ENCODE results near the gene RPP14. TPM values are rescaled to one million over a fixed set of nuclear protein-coding genes. Genes with fewer than 3 reads are reported as not detected.

Gene RPP14
- total RNA-seq, 6 experiments from 2014 or later = 14.5 to 19.9 (median 16.0) TPM

DNA sequence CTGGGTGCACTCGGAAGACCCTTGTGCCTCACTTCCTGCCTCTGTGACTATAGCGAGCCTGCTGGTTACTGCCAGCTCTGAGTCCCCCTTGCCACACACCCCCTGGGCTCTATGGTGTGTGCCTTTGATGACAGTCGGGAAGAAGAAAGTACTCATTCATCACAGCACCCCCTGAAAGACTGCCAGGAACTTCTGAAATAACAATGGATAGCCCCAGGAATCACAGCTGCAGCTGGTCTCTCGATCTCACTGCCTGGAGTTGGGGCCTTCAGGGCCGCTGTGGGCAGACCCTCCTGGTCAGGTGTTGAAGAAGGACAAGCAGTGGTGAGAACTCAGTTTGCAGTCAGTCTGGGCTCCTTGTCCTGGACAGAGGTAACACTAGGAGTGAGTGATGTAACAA is 9.8 kb upstream of the RPP14 start:
- H3K27me3 Mint-ChIP-seq (ENCODE audit: insufficient read depth) = peaks cover 8% of the 10 kb centered on the region; the same call in 1 of the 2 replicates
- no peaks in the 10 kb centered on the region for H3K36me3 Mint-ChIP-seq (ENCODE audit: low read depth)
- DNase-seq = no peak
- TF ChIP-seq, protein P1, sequence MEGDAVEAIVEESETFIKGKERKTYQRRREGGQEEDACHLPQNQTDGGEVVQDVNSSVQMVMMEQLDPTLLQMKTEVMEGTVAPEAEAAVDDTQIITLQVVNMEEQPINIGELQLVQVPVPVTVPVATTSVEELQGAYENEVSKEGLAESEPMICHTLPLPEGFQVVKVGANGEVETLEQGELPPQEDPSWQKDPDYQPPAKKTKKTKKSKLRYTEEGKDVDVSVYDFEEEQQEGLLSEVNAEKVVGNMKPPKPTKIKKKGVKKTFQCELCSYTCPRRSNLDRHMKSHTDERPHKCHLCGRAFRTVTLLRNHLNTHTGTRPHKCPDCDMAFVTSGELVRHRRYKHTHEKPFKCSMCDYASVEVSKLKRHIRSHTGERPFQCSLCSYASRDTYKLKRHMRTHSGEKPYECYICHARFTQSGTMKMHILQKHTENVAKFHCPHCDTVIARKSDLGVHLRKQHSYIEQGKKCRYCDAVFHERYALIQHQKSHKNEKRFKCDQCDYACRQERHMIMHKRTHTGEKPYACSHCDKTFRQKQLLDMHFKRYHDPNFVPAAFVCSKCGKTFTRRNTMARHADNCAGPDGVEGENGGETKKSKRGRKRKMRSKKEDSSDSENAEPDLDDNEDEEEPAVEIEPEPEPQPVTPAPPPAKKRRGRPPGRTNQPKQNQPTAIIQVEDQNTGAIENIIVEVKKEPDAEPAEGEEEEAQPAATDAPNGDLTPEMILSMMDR (IDR thresholded peaks at IDR 0.05) = no peak
- no peaks in the 10 kb centered on the region for H3K9me3 Mint-ChIP-seq
- H3K4me3 Mint-ChIP-seq = no peak overlapping the region
- no peak overlapping the region for H3K27ac Mint-ChIP-seq
- no peaks in the 10 kb centered on the region for H3K4me1 Mint-ChIP-seq (ENCODE audit: low read depth)

GRCh38 chr3:58296843-58297242 is 9.2 kb upstream of the RPP14 start:
- no peaks in the 10 kb centered on the region for H3K36me3 Mint-ChIP-seq (ENCODE audit: low read depth)
- DNase-seq = no peak
- H3K27ac Mint-ChIP-seq = no peak overlapping the region
- no peaks in the 10 kb centered on the region for H3K4me1 Mint-ChIP-seq (ENCODE audit: low read depth)
- peaks cover 8% of the 10 kb centered on the region; the same call in 1 of the 2 replicates for H3K27me3 Mint-ChIP-seq (ENCODE audit: insufficient read depth)
- TF ChIP-seq, protein P1 (IDR thresholded peaks at IDR 0.05) = no peak
- H3K4me3 Mint-ChIP-seq = no peak overlapping the region
- no peaks in the 10 kb centered on the region for H3K9me3 Mint-ChIP-seq

- TF ChIP-seq, protein P1 (IDR thresholded peaks at IDR 0.05) = no peak
- H3K9me3 Mint-ChIP-seq = no peaks in the 10 kb centered on the region
- H3K4me1 Mint-ChIP-seq (ENCODE audit: low read depth) = no peaks in the 10 kb centered on the region
Observed at GRCh38 chr3:58298190-58298589, 7.9 kb upstream of the RPP14 start.

DNA sequence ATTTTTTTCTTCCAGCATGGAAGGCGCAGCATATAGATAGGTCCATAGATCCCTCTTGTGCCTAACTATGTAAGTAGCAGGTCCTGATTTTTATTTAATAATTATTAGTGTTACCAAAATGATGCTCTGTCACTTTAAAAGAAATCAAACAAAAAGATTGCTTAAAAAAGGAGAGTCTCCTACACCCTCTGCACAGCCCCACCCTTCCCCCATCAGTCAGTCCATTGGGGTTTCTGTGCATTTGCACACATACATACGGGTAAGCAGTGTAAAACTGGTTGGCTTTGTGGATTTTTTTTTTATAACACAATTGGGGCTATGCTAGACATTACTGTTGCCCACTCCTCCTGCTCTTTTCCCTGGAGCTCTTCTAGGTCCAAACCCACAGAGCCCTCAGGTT is 7.0 kb upstream of the RPP14 start:
- H3K27me3 Mint-ChIP-seq (ENCODE audit: insufficient read depth) = peaks cover 8% of the 10 kb centered on the region
- TF ChIP-seq, protein P1 (IDR thresholded peaks at IDR 0.05) = no peak
- H3K27ac Mint-ChIP-seq = no peak overlapping the region
- H3K4me1 Mint-ChIP-seq (ENCODE audit: low read depth) = no peaks in the 10 kb centered on the region
- DNase-seq = no peak
- no peaks in the 10 kb centered on the region for H3K9me3 Mint-ChIP-seq
- no peak overlapping the region for H3K4me3 Mint-ChIP-seq
- H3K36me3 Mint-ChIP-seq (ENCODE audit: low read depth) = no peaks in the 10 kb centered on the region

More at GRCh38 chr3:58298190-58298589, 7.9 kb upstream of the RPP14 start:
- no peak for DNase-seq
- Mint-ChIP-seq H3K27me3 (ENCODE audit: insufficient read depth) (peaks cover 8% of the 10 kb centered on the region), H3K4me3 (no peak overlapping the region), H3K36me3 (ENCODE audit: low read depth) (no peaks in the 10 kb centered on the region), H3K27ac (no peak overlapping the region)

- Mint-ChIP-seq H3K4me3 (no peak overlapping the region), H3K27ac (no peak overlapping the region), H3K27me3 (ENCODE audit: insufficient read depth) (peaks cover 6% of the 10 kb centered on the region), H3K36me3 (ENCODE audit: low read depth) (no peaks in the 10 kb centered on the region), H3K4me1 (ENCODE audit: low read depth) (no peaks in the 10 kb centered on the region), H3K9me3 (no peaks in the 10 kb centered on the region)
- TF ChIP-seq, protein P1 (IDR thresholded peaks at IDR 0.05) = peak; percentile 84
- peak; percentile 33 for DNase-seq
Observed at GRCh38 chr3:58299839-58300516, 6.1 kb upstream of the RPP14 start.
